ENCODE data around the gene ACSL1.

DNA sequence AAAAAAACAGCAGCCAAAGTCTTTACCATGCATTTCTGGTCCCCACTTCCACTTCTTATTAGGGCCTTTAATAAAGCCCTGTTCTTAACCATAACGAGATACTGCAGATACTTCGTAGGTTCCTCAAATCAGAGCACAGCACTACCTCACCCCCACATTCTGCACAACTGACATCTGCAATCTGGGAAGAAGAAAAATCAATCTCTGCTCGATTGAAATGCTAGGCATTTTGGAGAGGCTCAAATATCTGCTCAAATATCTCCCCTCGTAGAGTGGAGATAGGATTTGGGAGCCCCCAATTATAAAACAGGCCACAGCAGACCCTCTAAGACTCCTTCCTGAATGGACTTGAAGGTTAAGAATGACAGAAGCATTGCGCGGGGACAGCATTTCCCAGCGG lies 51.6 kb downstream of the ACSL1 start:
- TF ChIP-seq, protein P1, sequence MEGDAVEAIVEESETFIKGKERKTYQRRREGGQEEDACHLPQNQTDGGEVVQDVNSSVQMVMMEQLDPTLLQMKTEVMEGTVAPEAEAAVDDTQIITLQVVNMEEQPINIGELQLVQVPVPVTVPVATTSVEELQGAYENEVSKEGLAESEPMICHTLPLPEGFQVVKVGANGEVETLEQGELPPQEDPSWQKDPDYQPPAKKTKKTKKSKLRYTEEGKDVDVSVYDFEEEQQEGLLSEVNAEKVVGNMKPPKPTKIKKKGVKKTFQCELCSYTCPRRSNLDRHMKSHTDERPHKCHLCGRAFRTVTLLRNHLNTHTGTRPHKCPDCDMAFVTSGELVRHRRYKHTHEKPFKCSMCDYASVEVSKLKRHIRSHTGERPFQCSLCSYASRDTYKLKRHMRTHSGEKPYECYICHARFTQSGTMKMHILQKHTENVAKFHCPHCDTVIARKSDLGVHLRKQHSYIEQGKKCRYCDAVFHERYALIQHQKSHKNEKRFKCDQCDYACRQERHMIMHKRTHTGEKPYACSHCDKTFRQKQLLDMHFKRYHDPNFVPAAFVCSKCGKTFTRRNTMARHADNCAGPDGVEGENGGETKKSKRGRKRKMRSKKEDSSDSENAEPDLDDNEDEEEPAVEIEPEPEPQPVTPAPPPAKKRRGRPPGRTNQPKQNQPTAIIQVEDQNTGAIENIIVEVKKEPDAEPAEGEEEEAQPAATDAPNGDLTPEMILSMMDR (IDR thresholded peaks at IDR 0.05; ENCODE audit: low read depth, low read length) = no peak
- TF ChIP-seq EZH2phosphoT487 (IDR thresholded peaks at IDR 0.05; ENCODE audit: low read depth) = no peak

All from OCI-LY3 (cell line).